GM21619 (cell line): ENCODE results near the gene EFR3B.
"Not testable (repeated sequence)": the region's sequence is repeated elsewhere in the genome, so short reads cannot be mapped to it uniquely, and the experiment has no call there.

Experiments used
- ATAC-seq: cut with Tn5 transposase; IDR thresholded peaks from one replicate; pipeline ENCODE4 v1.9.1; 2021; ENCODE audit not compliant: unreplicated experiment

EFR3B gene

DNA sequence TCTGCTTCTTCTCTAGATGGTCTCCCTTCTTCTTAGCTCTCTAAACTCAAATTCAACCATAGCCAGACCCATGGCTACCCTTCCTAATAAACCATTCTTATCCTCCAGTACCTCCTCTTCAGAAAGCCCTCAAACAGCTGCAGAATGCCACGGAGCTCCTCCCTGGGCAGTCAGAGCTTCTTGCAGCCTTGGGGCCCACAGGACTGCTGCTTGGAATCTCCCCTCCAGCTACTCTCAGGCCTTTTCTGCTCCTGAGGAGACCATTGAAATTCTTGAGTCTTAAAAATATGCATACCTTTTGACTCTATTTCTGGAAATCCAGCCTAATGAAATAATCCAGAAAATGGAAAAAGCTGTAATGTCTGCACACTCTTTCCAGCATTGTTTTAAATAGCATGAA, 30.7 kb downstream of the EFR3B start:
- no peak for ATAC-seq

GRCh38 chr2:25073025-25073424, 31.1 kb downstream of the EFR3B start:
- no peak for ATAC-seq

DNA sequence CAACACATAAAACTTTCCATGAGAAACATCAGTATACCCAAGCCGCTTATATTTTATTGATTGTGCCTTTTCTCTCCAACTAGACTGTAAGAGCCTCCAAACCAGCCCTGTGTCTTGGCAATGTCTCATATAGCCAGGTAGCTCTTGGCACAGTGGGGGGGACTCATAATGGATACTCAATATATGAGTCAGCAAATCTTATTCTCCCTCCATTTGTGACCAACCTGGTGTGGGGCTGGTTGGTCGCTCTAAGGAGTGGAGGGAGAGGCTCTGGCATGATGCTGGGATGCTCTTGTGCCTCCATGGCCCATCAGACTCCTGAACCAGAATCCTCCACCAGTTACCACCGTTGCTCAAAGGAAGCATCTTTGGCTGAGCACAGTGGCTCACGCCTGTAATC, 32.0 kb downstream of the EFR3B start:
- no peak for ATAC-seq

- ATAC-seq: no peak
These were observed 33.0 kb downstream of the EFR3B start for GRCh38 chr2:25074826-25075225.

DNA sequence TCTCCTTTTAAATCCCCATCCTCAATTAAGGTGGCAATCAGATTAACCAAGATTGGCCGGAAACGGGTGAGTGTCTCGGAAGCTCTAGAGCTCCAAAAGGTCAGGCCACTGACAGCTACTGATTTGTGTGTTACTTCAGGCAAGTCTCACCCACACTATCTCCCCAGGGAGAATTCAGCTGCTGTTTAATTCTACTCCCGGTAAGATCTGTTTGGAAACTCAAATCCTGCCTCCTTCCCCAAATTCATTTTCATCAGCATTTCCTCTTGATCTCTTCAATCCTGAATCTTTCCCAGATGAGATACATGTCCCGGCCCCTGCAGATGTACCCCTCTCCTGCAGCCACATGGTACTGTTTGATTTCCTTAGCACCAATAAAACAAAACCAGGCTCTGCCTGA, 34.9 kb downstream of the EFR3B start:
- ATAC-seq: no peak

DNA sequence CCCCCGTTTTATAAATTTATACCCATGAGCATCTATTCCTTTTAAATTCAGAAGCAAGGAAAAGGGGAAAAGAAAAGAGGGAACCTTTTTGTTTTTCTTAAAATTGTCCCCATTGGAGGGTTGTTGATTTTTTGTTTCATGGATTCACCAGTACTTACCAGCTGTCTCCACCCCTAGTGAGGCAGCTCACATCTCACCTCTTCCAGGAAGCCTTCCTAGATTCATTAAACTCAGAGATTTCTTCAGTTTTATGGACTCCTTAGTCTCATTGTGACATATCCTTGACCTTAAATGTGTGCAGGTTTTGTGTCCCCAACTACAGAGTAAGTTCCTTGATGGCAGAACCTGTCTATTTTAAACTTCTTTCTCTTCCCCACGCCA, 35.9 kb downstream of the EFR3B start:
- ATAC-seq: no peak

DNA sequence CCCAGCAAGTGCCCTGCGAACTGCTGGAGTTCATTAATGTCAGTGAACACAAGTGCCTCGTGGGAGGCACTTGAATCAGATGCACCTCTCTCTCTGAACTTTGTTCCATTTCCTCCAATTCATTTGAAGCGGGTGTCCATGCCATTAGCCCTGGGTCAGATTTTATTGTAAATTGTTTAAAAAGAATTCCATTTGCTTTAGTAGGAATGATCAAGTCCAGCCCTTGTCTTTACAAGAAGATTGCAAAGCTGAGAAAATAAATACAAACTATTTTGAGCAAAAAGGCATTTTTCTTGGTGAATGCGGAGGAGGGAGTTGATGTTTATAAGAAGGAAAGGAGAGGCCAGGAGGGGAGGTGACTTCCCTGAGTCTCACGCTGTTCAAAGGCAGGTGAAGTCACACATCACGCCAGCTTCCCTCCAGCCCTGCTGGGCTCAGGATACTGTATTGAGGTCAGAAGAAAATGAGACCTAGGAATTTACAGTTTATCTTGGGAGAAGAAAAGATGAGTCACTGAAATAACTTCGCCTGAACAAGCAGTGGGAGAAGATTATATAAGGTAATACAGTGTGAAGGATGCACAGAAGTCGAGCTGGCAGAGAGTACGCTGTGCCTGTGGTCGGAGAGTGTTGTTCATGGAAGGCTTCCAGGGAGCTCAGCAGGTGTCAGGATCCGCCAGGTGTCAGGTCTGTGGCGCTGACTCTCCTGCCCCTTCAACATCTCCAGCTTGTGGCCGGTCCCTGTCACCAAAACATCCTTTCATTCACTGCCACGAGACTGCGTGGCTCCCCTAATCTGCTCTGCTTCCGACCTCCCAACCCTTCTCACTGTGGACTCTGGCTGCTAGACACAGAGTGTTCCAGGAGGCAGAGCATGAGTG, 36.5 kb downstream of the EFR3B start:
- ATAC-seq: no peak

DNA sequence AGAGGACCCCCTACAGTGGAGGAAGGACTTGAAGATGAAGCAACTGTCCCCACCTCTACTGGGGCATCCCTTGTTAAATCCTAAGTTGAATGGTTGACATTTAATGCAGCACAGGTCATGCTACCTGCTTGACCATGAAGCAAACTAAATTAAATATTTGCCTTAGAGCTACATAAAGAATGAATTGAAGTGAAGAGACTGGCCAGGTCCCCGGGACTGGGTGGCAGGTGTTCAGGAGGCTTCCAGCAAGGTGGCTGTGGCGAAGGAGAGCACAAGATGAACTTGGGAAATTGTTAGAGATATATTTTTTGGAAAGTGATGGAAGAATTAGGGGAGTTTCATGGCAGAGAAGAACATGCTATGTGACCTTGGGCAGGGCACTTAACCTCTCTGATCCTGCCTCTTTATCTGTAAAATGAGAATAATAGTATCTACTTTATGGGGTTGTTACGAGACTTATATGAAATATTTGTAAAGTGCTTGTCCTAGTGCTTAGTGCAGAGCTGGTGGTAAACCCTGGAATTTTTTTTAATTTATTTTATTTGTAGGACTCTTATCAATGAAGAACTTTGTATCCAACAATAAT, 37.3 kb downstream of the EFR3B start:
- no peak for ATAC-seq

DNA sequence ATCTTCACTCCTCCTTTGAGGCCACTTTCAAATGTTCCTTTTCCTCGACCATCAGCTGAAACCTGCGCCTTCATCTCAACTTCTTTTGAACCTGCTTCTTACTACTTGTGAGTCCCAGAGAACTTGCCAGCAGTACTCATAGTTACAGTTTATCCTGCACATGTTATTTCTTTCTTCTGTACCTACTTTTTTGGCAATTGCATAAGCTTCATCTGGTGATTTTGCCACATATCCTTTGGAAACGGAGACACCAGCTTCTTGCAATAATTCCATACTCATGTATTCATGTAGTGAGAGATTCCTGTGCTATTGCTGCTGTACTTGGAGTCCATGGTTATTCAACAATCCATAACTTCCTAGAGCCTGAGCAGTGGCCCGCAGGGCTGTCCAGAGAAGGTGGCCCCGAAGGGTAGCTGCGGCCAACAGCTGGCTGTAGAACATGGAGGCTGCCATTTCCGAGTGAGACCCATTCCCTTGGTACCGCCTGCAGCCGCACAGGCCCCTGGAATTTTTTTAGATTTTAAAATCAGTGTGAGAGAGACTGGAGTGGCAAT, 39.4 kb downstream of the EFR3B start:
- ATAC-seq: no peak

GRCh38 chr2:25082002-25082622, 40.2 kb downstream of the EFR3B start:
- no peak for ATAC-seq

DNA sequence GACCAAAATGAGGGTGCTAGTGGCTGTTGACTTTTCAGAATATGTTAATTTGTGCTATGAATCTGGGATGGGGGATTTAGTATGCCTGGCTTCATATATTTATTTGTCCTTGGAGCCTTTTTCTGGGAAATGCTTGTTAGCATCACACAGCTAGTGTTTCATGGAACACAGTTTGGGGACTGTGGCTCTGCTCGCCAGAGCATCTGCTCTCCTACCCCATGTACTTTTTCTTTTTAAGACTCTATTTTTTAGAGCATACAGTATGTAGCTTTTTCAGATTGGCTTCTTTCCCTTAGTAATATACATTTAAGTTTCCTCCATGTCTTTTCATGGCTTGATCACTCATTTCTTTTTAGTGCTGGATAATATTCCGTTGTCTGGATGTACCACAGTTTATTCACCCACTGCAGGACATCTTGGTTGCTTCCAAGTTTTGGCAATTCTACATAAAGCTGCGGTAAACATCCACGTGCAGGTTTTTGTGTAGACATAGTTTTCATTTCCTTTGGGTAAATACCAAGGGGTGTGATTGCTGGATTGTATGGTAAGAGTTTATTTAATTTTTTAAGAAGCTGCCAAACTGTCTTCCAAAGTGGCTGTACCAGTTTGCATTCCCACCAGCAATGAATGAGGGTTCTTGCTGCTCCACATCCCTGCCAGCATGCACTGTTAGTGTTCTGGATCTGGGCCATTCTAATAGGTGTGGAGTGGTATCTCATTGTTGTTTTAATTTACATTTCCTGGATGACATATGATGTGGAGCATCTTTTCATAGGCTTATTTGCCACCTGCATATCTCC, 44.1 kb downstream of the EFR3B start:
- ATAC-seq: no peak

DNA sequence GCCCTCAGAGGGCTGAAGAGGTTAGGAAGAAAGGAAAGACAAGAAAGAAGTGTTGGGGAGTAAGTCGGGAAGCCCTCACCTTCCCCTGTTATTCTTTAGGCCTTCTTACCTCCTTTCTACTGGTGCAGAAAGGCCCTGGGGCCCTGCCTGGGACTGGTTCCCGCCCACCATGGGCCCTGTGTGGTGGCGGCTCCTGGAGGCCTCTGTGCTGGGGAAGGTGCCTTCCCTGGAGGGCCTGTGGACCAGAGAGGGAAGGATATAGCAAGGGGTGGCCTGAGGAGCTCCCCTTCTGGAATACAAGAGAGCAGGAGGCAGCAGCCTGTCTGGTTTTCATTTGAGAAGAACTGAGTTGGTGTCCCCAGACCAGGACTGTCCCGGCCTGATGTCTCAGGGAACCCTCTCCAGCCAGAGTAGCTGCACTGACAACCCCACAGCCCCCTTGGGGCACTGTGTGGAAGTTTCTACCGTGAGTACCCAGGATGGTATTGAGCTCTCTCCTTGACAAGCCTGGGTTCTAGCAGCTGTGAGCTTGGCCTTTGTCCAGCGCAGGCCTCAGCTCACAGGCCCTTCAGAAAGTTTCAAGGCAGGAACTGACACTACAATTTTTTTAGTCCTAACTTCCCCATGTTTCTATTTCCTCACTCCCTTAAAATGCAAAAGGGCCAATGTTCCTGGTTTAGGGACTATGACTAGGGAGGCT, 47.1 kb downstream of the EFR3B start:
- ATAC-seq: no peak

GRCh38 chr2:25089605-25090315, 47.9 kb downstream of the EFR3B start:
- no peak for ATAC-seq

DNA sequence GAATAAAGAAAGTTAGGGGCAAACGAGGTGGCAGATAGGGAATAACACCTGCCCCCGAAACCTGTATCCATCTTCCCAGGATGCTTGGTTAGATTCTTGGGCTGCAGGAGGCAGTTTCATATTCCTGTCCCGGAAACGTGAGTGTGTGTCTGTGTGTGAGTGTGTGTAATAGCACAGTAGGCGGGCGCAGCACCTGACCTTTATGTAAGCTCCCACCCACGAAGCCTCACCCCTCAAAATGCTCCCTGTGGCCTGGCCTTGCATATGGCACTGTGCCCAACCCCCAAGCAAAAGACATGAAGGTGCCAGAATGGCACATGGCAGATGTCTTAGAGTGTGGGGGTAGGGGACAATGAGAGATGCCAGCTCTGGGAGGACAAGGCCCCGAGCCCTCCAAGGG, 48.9 kb downstream of the EFR3B start:
- ATAC-seq: no peak

GRCh38 chr2:25091265-25091664, 49.4 kb downstream of the EFR3B start:
- ATAC-seq: no peak

GRCh38 chr2:25098056-25098455, 56.2 kb downstream of the EFR3B start:
- no peak for ATAC-seq

DNA sequence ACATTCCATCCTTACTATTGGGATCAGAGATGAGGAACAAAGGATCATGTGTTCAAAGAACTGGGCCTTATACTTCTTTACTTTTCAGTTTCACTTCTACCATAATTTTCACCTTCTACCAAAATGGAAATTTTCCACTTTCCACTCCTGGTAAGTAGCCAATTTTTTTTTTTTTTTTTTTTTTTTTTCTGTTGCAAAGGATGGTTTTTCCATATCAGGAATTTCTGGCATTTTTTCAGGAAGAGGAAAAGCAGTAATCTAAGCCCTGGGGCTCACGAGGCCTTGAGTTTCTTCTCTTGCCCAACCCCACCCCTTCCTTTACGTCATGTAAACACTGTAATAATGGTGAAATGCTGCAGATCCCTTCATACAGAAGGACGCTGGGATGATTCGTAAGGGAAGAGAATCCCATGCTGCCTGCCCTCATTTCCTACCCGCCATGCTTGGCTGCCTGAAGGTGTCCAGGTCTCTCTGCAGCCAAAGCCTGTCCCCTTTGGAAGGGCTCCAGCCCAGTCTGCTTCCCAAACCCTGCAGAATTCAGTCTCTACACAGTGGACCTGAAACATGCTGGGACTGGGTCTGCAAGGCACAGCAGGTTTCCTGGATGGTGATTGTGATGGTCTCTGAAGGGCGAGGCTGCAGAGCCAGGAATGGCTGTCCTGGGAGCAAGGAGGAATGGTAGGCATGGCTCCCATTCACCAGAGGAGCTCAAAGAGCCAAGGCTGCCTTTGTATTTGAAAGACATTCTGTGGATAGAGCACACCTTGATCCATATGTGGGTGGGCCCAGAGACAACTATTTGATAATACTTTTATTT, 57.0 kb downstream of the EFR3B start:
- no peak for ATAC-seq

- ATAC-seq: not testable (repeated sequence)
These were observed 60.5 kb downstream of the EFR3B start for GRCh38 chr2:25102352-25102751.

GRCh38 chr2:25103287-25103871, 61.5 kb downstream of the EFR3B start:
- ATAC-seq: no peak
